Testis (tissue), 2 donors: ENCODE results near the gene CFAP53.

Experiments
- CTCF ChIP-seq, 3 experiments: fragments of 450-650 bp in 2 of 3; fragments of 200-600 bp in 1 of 3; sonication (generic) in 1 of 3; IDR thresholded peaks; one replicate each; pipeline ENCODE4 v1.5.1; 2016 to 2019; ENCODE audit warnings: antibody characterized with exemption in 3 of 3, mild to moderate bottlenecking in 2 of 3, moderate library complexity in 1 of 3
- POLR2A ChIP-seq: fragments of 450-650 bp; IDR thresholded peaks from one replicate; pipeline ENCODE4 v1.6.1; 2017; ENCODE audit warnings: antibody characterized with exemption, mild to moderate bottlenecking, moderate library complexity

- TF ChIP-seq CTCF (IDR thresholded peaks at IDR 0.05) = no peak
- TF ChIP-seq POLR2A = no peak
Observed at GRCh38 chr18:50282521-50283335, 16.4 kb upstream of the CFAP53 start.
